Ectodermal cell (in vitro differentiated cells): Measurements from ENCODE around the gene SP7.

ENCODE experiments used
- H3K27ac ChIP-seq: 2 replicates; pipeline ENCODE4 v1.7.0; 2013; ENCODE audit warnings: mild to moderate bottlenecking, low read depth, low read length; ENCODE audit not compliant: insufficient read depth, poor library complexity, severe bottlenecking
- H3K27me3 ChIP-seq: 2 replicates; pipeline ENCODE4 v1.7.0; 2013; ENCODE audit warnings: mild to moderate bottlenecking, low read length; ENCODE audit not compliant: insufficient read depth, control insufficient read depth, poor library complexity, severe bottlenecking
- H3K36me3 ChIP-seq: one replicate; pipeline ENCODE4 v1.7.0; 2013; ENCODE audit warnings: low read length; ENCODE audit not compliant: control insufficient read depth, insufficient read depth
- H3K4me1 ChIP-seq: one replicate; pipeline ENCODE4 v1.7.0; 2013; ENCODE audit warnings: low read length; ENCODE audit not compliant: control insufficient read depth, insufficient read depth
- H3K4me3 ChIP-seq: 2 replicates; pipeline ENCODE4 v1.7.0; 2013; ENCODE audit warnings: low read depth, low read length, control low read depth; ENCODE audit not compliant: insufficient read depth
- H3K9me3 ChIP-seq: 2 replicates; pipeline ENCODE4 v1.7.0; 2013; ENCODE audit warnings: mild to moderate bottlenecking, low read length, moderate library complexity; ENCODE audit not compliant: control insufficient read depth
- WGBS, 2 experiments: methylation state at CpG; one replicate each; pipeline ENCODE4 v1.1.7; 2013; ENCODE audit warnings: missing lambda C conversion rate in 2 of 2; 5-methylcytosine and 5-hydroxymethylcytosine counted together

The SP7 gene

GRCh38 chr12:53279283-53279869 is 56.8 kb downstream of the SP7 start:
- Histone ChIP-seq H3K36me3 (peaks cover 64% of the 10 kb centered on the region), H3K4me3 (no peak overlapping the region), H3K27me3 (no peaks in the 10 kb centered on the region), H3K27ac (no peak overlapping the region), H3K9me3 (no peaks in the 10 kb centered on the region), H3K4me1 (no peaks in the 10 kb centered on the region)
- 85 to 90% methylated on average over 3 of the region's 3 CpGs for WGBS, 2 experiments

- Histone ChIP-seq H3K27ac (no peak overlapping the region), H3K9me3 (no peaks in the 10 kb centered on the region), H3K4me3 (no peak overlapping the region), H3K36me3 (peaks cover 53% of the 10 kb centered on the region), H3K4me1 (no peaks in the 10 kb centered on the region), H3K27me3 (no peaks in the 10 kb centered on the region)
- 95 to 97% methylated on average over 9 of the region's 9 CpGs for WGBS, 2 experiments
Measured at GRCh38 chr12:53277981-53278380, 58.2 kb downstream of the SP7 start.
